SH-SY5Y (cell line): Measurements from ENCODE around the gene ALDH18A1.

Experiments used
- GATA2 ChIP-seq: IDR thresholded peaks from 2 replicates; pipeline ENCODE4 v1.6.1; 2011; ENCODE audit warnings: mild to moderate bottlenecking, low read depth, low read length
- GATA3 ChIP-seq: IDR thresholded peaks from 2 replicates; pipeline ENCODE4 v1.6.1; 2011; ENCODE audit warnings: low read depth, mild to moderate bottlenecking, low read length, moderate library complexity

ALDH18A1 gene

DNA sequence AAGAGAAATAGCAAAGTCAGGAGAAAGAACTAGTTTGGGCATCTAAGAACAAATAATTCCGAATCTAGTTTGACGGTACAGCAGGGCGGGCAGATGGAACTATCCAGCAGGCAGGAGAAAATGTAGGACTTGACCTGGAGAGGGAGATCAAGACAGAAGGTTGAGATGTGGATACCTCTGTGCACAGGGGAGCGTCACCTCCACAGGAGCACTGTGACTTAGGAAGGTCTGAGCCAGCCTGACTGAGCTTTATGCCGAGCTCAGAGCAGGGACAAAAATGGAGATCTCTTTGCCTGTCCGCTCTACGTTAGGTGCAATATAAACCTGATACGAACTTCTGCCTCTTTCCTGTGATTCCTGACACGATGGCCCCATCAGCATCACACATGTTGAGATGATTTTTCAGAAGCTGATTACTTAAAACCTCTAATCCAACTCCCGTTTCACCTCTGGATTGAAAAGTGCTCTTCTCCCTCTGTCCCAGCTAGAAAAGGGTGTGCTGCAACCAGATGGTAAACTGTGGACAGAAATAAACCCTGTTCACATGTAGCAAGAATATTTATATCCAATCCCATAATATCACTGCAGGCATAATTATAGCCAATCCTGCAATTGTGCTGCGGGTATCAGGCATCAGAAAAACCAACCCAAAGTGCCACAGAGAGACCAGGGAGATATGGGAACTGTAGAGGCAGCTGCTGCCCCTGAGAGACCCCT, 81.7 kb downstream of the ALDH18A1 start:
- TF ChIP-seq GATA2 (no peak), GATA3 (no peak)

DNA sequence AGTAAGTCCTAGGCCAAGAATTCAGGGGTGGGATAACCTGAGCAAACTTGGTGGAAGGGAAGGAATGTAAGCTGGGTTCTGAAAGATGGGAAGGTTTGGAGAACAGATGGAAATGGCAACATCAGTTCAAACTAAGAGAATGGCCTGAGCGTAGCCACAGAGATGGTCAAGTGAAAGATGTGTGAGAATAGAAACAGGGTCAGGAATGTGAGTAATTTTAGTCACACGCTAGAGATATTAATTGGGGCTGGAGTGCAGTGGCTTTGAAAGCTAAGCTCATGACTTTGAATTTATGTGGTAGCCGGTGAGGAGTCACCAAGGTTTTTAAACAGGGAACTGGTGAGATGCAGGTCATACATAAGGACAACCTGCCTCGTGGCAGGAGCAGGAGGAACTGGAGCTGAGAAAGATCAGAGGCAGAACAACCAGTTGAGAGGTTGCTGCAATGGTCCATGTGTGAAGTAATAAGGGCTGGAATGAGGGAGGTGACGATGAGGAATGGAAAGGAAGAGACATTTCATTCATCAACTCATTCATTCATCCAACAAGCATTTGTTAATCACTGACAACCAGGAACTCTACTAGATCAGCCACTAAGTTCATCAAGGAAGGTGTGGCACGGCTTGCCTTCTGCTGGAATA, 82.4 kb downstream of the ALDH18A1 start:
- TF ChIP-seq GATA3, result no peak
- TF ChIP-seq GATA2, result no peak

- no peak for TF ChIP-seq GATA2
- no peak for TF ChIP-seq GATA3
Measured at GRCh38 chr10:95573527-95573926, 83.0 kb downstream of the ALDH18A1 start.

DNA sequence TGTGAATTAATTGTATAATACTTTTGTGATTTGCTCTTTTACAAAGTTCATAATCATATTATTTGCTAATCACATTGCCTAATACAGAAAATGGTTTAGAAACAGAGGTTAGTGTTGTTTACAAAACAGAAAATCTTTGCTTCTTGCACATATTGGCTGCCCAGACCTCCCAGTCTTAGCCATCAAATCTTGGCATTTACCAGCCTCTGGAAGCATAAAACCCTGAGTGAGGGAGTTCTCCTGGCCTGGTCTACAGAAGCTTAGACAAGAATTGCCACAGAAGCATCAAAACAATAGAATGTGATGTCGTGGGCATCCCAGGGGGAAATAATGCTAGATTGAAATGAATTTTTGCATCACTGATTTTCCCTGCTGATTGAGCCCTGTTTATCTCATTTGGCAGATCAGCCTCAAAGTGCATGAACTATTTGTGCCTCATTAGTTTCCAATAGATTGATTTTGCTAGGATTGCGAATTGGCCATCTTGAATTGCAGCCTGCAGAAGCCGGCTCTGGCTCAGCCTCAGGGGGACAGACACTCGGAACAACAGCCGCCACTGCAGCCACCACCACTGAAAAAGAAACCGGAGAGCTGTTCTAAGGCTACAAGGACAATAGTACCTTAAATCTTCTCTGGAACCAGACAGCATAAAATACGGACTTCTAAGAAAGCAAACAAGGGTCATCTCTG, 84.2 kb downstream of the ALDH18A1 start:
- TF ChIP-seq GATA3, result no peak
- TF ChIP-seq GATA2, result no peak

- TF ChIP-seq GATA3 (no peak), GATA2 (no peak)
Measured at GRCh38 chr10:95571390-95571789, 85.1 kb downstream of the ALDH18A1 start.

GRCh38 chr10:95569368-95569767, 87.1 kb downstream of the ALDH18A1 start:
- no peak for TF ChIP-seq GATA2
- no peak for TF ChIP-seq GATA3

DNA sequence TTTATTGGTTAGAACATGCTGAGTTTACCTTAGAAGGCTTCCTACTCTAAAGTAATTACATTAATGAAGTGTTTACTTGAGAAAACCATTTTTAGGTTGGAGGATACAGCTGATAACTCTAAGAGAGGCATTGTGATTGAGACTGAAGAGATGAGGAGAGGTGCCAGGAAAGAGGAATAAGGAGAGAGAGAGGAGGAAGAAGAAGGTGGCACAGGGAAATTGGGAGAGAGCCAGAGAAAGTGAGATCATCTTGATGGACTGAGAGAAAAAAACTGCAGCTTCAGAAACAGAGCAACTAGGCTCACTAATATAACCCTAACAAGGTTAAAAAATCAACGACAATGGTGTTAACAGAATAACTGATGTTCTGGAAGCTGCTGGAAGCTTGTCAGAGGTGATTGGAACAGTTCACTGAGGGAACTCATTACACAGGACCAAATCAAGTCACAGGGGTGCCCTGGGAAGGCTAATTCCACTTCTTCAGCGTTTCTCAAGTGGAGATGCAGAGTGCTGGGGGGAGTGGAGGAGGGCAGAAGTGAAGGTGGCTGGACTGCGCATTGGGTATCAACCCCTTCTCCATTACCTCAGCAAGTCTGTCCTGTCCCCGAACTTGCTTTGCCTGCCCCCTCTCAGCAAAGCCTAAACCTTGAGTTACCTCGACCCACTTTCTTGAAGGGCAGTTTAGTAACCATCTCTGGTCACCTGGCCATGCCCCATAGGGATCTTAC, 88.4 kb downstream of the ALDH18A1 start:
- TF ChIP-seq GATA3 (no peak), GATA2 (no peak)

- TF ChIP-seq GATA3 (no peak), GATA2 (no peak)
Measured at GRCh38 chr10:95566136-95566535, 90.4 kb downstream of the ALDH18A1 start.

DNA sequence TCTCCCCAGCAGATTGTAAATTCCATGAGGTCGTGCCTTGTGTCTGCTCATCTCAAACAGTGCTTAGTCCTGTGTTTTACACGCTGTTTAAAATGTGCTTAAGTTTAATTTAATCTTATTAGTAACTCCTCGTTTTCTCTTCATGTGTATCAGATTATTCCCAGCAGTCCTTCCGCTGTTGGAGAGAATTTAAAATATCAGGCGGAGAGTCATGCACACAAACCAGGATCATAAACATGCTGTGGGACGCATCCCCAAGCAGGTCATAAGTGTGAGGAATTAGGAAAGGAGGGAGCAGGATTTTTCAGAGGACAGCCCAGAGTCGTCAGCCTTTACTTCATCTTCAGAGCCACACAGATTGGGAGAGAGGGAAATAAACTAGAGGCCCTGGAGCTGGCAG, 91.2 kb downstream of the ALDH18A1 start:
- TF ChIP-seq GATA2 (no peak), GATA3 (no peak)

GRCh38 chr10:95564291-95564690, 92.2 kb downstream of the ALDH18A1 start:
- no peak for TF ChIP-seq GATA3

DNA sequence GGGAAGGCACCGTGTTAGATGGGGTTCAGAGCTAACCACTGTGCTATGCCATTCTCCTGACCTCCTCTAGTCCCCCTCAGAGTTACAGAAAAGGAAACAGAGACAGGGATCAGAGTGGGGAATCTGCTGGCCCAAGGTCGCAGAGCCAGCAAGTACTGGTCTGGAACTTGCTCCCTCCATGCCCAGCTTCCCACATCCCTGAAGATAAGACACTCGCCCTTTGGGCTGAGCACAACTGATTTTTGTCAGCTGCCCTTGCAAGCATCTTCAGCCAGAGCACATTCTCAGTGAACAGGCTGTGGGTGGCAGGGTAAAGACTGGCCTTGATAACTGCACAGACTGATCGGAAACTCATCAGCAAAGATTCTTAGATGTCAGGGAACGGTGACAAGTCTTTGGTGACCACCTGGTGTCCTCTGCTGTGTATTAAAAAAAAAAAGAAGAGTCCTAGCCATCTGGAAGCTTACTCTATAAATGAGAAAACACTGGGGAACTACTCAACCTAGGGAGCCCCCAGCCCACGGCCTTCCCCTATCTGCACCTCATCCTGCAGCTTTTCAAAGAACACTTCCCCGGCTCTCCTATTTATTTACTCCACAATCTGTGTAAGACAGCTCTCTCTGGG, 94.1 kb downstream of the ALDH18A1 start:
- TF ChIP-seq GATA2, result no peak
- TF ChIP-seq GATA3, result no peak

- TF ChIP-seq GATA2 (no peak), GATA3 (no peak)
Measured at GRCh38 chr10:95561864-95562177, 94.7 kb downstream of the ALDH18A1 start.

DNA sequence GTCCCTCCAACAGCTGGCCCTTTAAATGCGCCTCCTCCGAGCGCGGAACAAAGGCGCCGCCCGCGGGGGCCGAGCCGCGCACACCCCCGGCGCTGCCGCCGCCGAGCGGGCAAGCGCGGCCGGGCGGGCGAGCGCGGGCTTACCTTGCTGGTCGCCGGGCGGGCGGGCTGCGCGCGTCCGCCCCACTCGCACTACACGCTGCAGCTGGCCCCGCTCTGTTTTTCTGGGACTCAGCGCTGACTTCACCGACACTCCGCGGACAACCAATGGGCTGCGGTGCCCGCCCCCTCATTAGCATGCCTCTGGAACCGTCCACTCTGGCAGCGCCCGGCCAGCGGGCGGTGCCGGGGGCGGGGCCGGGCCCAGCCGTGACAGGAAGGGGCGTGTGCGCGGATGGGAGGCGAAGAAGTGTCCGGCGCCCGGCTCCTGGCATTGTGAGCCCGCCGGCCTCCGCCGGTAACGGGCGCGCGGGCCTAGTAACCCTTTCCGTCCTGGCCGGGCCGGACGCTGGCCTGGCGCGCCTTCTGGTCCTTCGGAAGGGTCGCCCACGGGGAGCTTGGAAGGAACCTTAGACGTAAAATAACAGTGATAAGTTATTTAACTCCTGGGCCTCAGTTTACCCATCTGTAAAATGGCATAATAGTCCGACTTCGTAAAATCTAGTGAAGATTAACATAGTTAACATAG, 95.2 kb downstream of the ALDH18A1 start, which contains the start of gene SORBS1:
Gene SORBS1 (minus strand): TSS at position 195 of the 687 bp plus-strand sequence. CDS start 120,236 bp downstream, outside the sequence.
- TF ChIP-seq GATA2 (no peak), GATA3 (no peak)
